Neural progenitor cell (in vitro differentiated cells): ENCODE data around the gene OR51T1. TPM values are rescaled to one million over a fixed set of nuclear protein-coding genes. Genes with fewer than 3 reads are reported as not detected.

Experiments used
- DNase-seq: peaks from one replicate; pipeline ENCODE4 v3.0.0-alpha.2; 2016; ENCODE audit warnings: low spot score
- H2AFZ ChIP-seq: fragments of 200-600 bp; sonication (generic); replicated peaks from 2 replicates; pipeline ENCODE4 v1.6.1; 2016; ENCODE audit warnings: antibody characterized with exemption
- H3F3A ChIP-seq: fragments of 200-600 bp; sonication (generic); 2 replicates; pipeline ENCODE4 v1.6.1; 2016; ENCODE audit warnings: antibody characterized with exemption, low read depth
- H3K27ac ChIP-seq: fragments of 200-600 bp; sonication (generic); 2 replicates; pipeline ENCODE4 v1.5.1; 2016; ENCODE audit warnings: mild to moderate bottlenecking
- H3K27me3 ChIP-seq: fragments of 200-600 bp; sonication (generic); 2 replicates; pipeline ENCODE4 v1.6.1; 2016; ENCODE audit warnings: mild to moderate bottlenecking, moderate library complexity
- H3K36me3 ChIP-seq: fragments of 200-600 bp; sonication (generic); 2 replicates; pipeline ENCODE4 v1.5.1; 2016
- H3K4me1 ChIP-seq: fragments of 200-600 bp; sonication (generic); 2 replicates; pipeline ENCODE4 v1.6.1; 2016; ENCODE audit warnings: mixed run types
- H3K4me2 ChIP-seq: fragments of 200-600 bp; sonication (generic); 2 replicates; pipeline ENCODE4 v1.6.1; 2016
- H3K4me3 ChIP-seq: fragments of 200-600 bp; sonication (generic); 2 replicates; pipeline ENCODE4 v1.5.1; 2016
- H3K79me2 ChIP-seq: fragments of 200-600 bp; sonication (generic); 2 replicates; pipeline ENCODE4 v1.6.1; 2016; ENCODE audit warnings: low read depth
- H3K9ac ChIP-seq: fragments of 200-600 bp; sonication (generic); 2 replicates; pipeline ENCODE4 v1.6.1; 2016
- H3K9me3 ChIP-seq: fragments of 200-600 bp; sonication (generic); 2 replicates; pipeline ENCODE4 v1.5.1; 2016; ENCODE audit warnings: low read depth
- H4K20me1 ChIP-seq: fragments of 200-600 bp; sonication (generic); 2 replicates; pipeline ENCODE4 v1.6.1; 2016; ENCODE audit warnings: low read depth
- H3K27ac Mint-ChIP-seq: 3 replicates; pipeline ENCODE4 v1.8.0; 2021; ENCODE audit warnings: mixed read lengths
- H3K27me3 Mint-ChIP-seq: 2 replicates; pipeline ENCODE4 v1.8.0; 2022; ENCODE audit warnings: low read depth, mild to moderate bottlenecking, inconsistent platforms, moderate library complexity, mixed read lengths; ENCODE audit not compliant: insufficient read depth
- H3K36me3 Mint-ChIP-seq: 3 replicates; pipeline ENCODE4 v1.8.0; 2021; ENCODE audit warnings: mixed read lengths
- H3K4me1 Mint-ChIP-seq: 3 replicates; pipeline ENCODE4 v1.8.0; 2021; ENCODE audit warnings: mixed read lengths
- H3K4me3 Mint-ChIP-seq: 3 replicates; pipeline ENCODE4 v1.8.0; 2021; ENCODE audit warnings: mild to moderate bottlenecking, moderate library complexity, mixed read lengths
- H3K9me3 Mint-ChIP-seq: 3 replicates; pipeline ENCODE4 v1.8.0; 2020; ENCODE audit warnings: mixed read lengths
- EZH2 ChIP-seq: fragments of 200-600 bp; sonication (generic); IDR thresholded peaks from 2 replicates; pipeline ENCODE4 v1.6.1; 2017; ENCODE audit warnings: antibody characterized with exemption, mild to moderate bottlenecking, moderate library complexity
- EZH2phosphoT487 ChIP-seq: fragments of 200-600 bp; sonication (generic); IDR thresholded peaks from 2 replicates; pipeline ENCODE4 v1.6.1; 2017; ENCODE audit warnings: antibody characterized with exemption
- total RNA-seq: library from RNA; depleted of rRNA; stranded (reverse); fragments of >200 nt; gene quantifications from 2 replicates; pipeline ENCODE4 v1.2.3, GENCODE V29; 2015; ENCODE audit warnings: low replicate concordance
- TF ChIP-seq, protein P1 (sequence below): fragments of 200-600 bp; sonication (generic); IDR thresholded peaks from 2 replicates; pipeline ENCODE4 v1.5.1; 2017; ENCODE audit warnings: antibody characterized with exemption, mild to moderate bottlenecking

The OR51T1 gene
- total RNA-seq, 1 donor from 2014 or later, result not detected

DNA sequence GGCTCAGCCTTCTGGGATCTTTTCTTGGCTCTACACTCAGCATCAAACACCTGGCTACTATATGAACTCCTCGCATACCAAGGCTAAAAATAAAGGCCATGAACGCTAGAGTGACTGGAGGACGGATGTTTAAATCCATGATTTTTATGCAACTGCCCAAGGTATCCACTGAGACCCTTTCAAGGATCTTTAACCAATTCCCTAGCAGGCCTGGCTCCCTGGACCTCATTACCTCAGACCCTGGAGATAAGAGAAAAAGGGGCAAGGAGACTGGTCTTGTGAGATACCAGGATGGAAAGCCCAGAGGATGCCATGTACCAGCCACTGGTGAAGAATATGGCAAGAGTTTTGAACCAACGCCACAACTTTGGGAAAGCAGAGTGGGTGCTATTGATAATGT, 37.5 kb downstream of the OR51T1 start, which contains the start of gene OR51G2:
Gene OR51G2 (minus strand): TSS at position 101 of the 400 bp plus-strand sequence. CDS start 3,687 bp downstream, outside the sequence.
- Histone ChIP-seq H3K9me3 (no peaks in the 10 kb centered on the region), H3K27me3 (no peaks in the 10 kb centered on the region), H3K4me2 (no peak within 1 kb of the TSS), H3K36me3 (no peaks in the 10 kb centered on the region), H3K79me2 (no peaks in the 10 kb centered on the region), H3K27ac (no peak within 1 kb of the TSS), H3K4me3 (no peak within 1 kb of the TSS), H4K20me1 (no peaks in the 10 kb centered on the region), H3F3A (no peaks in the 10 kb centered on the region), H3K9ac (no peak within 1 kb of the TSS), H3K4me1 (no peaks in the 10 kb centered on the region), H2AFZ (no peak within 1 kb of the TSS)
- H3K4me3 Mint-ChIP-seq, result no peak within 1 kb of the TSS
- no peaks in the 10 kb centered on the region for H3K27me3 Mint-ChIP-seq
- DNase-seq, result no peak
- no peak for TF ChIP-seq EZH2phosphoT487
- no peak for TF ChIP-seq EZH2
- TF ChIP-seq, protein P1, sequence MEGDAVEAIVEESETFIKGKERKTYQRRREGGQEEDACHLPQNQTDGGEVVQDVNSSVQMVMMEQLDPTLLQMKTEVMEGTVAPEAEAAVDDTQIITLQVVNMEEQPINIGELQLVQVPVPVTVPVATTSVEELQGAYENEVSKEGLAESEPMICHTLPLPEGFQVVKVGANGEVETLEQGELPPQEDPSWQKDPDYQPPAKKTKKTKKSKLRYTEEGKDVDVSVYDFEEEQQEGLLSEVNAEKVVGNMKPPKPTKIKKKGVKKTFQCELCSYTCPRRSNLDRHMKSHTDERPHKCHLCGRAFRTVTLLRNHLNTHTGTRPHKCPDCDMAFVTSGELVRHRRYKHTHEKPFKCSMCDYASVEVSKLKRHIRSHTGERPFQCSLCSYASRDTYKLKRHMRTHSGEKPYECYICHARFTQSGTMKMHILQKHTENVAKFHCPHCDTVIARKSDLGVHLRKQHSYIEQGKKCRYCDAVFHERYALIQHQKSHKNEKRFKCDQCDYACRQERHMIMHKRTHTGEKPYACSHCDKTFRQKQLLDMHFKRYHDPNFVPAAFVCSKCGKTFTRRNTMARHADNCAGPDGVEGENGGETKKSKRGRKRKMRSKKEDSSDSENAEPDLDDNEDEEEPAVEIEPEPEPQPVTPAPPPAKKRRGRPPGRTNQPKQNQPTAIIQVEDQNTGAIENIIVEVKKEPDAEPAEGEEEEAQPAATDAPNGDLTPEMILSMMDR, result no peak
- no peak within 1 kb of the TSS for H3K27ac Mint-ChIP-seq
- no peaks in the 10 kb centered on the region for H3K9me3 Mint-ChIP-seq
- H3K4me1 Mint-ChIP-seq, result no peaks in the 10 kb centered on the region
- H3K36me3 Mint-ChIP-seq, result no peaks in the 10 kb centered on the region

DNA sequence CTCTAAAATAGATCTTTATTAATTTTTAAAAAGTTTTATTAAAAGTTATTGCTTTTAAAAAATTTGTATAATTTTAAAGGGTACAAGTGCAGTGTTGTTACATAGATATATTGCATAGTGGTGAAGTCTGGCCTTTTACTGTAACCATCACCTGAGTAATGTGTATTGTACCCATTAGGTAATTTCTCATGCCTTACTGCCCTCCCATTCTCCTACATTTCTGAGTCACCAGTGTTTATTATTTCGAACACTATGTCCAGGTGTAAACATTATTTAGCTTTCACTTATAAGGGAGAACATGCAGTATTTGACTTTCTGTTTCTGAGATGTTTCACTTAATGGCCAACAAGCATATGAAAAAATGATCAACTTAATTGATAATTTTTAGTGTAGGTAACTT, 40.1 kb downstream of the OR51T1 start:
- Histone ChIP-seq H3K36me3 (no peaks in the 10 kb centered on the region), H4K20me1 (no peaks in the 10 kb centered on the region), H3K4me1 (no peaks in the 10 kb centered on the region), H3F3A (no peaks in the 10 kb centered on the region), H3K27me3 (no peaks in the 10 kb centered on the region), H3K4me2 (no peak overlapping the region), H3K79me2 (no peaks in the 10 kb centered on the region), H3K9ac (no peak overlapping the region), H3K27ac (no peak overlapping the region), H3K4me3 (no peak overlapping the region), H2AFZ (no peak overlapping the region), H3K9me3 (no peaks in the 10 kb centered on the region)
- Mint-ChIP-seq H3K27ac (no peak overlapping the region), H3K9me3 (no peaks in the 10 kb centered on the region), H3K27me3 (no peaks in the 10 kb centered on the region), H3K4me1 (no peaks in the 10 kb centered on the region), H3K36me3 (no peaks in the 10 kb centered on the region), H3K4me3 (no peak overlapping the region)
- no peak for DNase-seq
- TF ChIP-seq EZH2, result no peak
- TF ChIP-seq, protein P1, result no peak
- TF ChIP-seq EZH2phosphoT487, result no peak

DNA sequence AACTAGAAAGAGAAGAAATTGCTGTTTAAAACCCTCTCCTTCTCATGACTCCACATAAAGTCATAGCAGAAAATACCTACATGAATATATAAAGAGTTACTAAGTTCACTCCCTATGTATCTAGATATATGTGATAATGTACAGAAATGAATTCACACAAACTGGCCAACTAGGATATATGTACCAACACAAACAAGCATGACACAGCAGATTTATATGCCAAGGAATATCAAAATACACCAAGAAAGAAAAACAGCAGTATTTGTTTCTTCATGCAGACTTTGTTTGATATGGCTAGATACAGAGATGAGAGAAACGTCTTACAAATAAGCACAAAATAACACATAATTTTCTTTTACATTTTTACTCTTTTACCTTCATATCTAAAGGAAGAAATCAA, 40.6 kb downstream of the OR51T1 start:
- no peak overlapping the region for H3K4me3 Mint-ChIP-seq
- no peaks in the 10 kb centered on the region for H3F3A ChIP-seq
- no peaks in the 10 kb centered on the region for H3K79me2 ChIP-seq
- no peaks in the 10 kb centered on the region for H3K4me1 ChIP-seq
- no peaks in the 10 kb centered on the region for H3K27me3 ChIP-seq
- H2AFZ ChIP-seq, result no peak overlapping the region
- H3K27ac ChIP-seq, result no peak overlapping the region
- H4K20me1 ChIP-seq, result no peaks in the 10 kb centered on the region
- no peak overlapping the region for H3K9ac ChIP-seq
- H3K36me3 ChIP-seq, result no peaks in the 10 kb centered on the region
- no peak overlapping the region for H3K27ac Mint-ChIP-seq
- H3K9me3 Mint-ChIP-seq, result no peaks in the 10 kb centered on the region
- no peak for DNase-seq
- no peaks in the 10 kb centered on the region for H3K9me3 ChIP-seq
- H3K4me1 Mint-ChIP-seq, result no peaks in the 10 kb centered on the region
- H3K4me3 ChIP-seq, result no peak overlapping the region
- no peak overlapping the region for H3K4me2 ChIP-seq
- no peaks in the 10 kb centered on the region for H3K36me3 Mint-ChIP-seq
- H3K27me3 Mint-ChIP-seq, result no peaks in the 10 kb centered on the region
- TF ChIP-seq, protein P1, result no peak
- TF ChIP-seq EZH2 (no peak), EZH2phosphoT487 (no peak)
